Duodenal mucosa (tissue), 2 donors: ENCODE data around the gene RSPRY1.

Source experiments
- H3K27ac ChIP-seq: one replicate; pipeline ENCODE4 v1.7.0; 2013; ENCODE audit warnings: low read depth, low read length
- H3K27me3 ChIP-seq, 2 donors: one replicate each; pipeline ENCODE4 v1.7.0; 2013; ENCODE audit warnings: low read length in 2 of 2, control low read depth in 1 of 2; ENCODE audit not compliant: insufficient read depth in 2 of 2, control insufficient read depth in 1 of 2
- H3K36me3 ChIP-seq, 2 donors: one replicate each; pipeline ENCODE4 v1.7.0; 2013; ENCODE audit warnings: low read length in 2 of 2, control low read depth in 1 of 2; ENCODE audit not compliant: insufficient read depth in 2 of 2, control insufficient read depth in 1 of 2
- H3K4me1 ChIP-seq, 2 donors: one replicate each; pipeline ENCODE4 v1.7.0; 2013; ENCODE audit warnings: low read length in 2 of 2, control low read depth in 1 of 2; ENCODE audit not compliant: insufficient read depth in 2 of 2, control insufficient read depth in 1 of 2
- H3K4me3 ChIP-seq, 2 donors: one replicate each; pipeline ENCODE4 v1.7.0; 2013; ENCODE audit warnings: low read length in 2 of 2, low read depth in 1 of 2
- H3K9ac ChIP-seq, 2 donors: one replicate each; pipeline ENCODE4 v1.7.0; 2013; ENCODE audit warnings: low read length in 2 of 2, low read depth in 1 of 2
- H3K9me3 ChIP-seq, 2 donors: one replicate each; pipeline ENCODE4 v1.7.0; 2013; ENCODE audit warnings: low read length in 2 of 2, control low read depth in 1 of 2; ENCODE audit not compliant: control insufficient read depth in 1 of 2

RSPRY1 gene

GRCh38 chr16:57145046-57146021 lies 40.8 kb upstream of the RSPRY1 start:
- H3K27ac ChIP-seq, result no peak overlapping the region

GRCh38 chr16:57146040-57146647 lies 40.0 kb upstream of the RSPRY1 start:
- Histone ChIP-seq H3K9ac (no peak overlapping the region), H3K9me3 (no peaks in the 10 kb centered on the region), H3K27ac (no peak overlapping the region), H3K4me1 (peaks cover 29 to 31% of the 10 kb centered on the region in 2 donors), H3K36me3 (peaks cover 0 to 6% of the 10 kb centered on the region in 2 donors), H3K4me3 (no peak overlapping the region), H3K27me3 (no peaks in the 10 kb centered on the region)

More at GRCh38 chr16:57145046-57146021, 40.8 kb upstream of the RSPRY1 start:
- peaks cover 31 to 35% of the 10 kb centered on the region in 2 donors for H3K4me1 ChIP-seq
- H3K4me3 ChIP-seq, result no peak overlapping the region
- no peaks in the 10 kb centered on the region for H3K9me3 ChIP-seq
- H3K36me3 ChIP-seq, result no peaks in the 10 kb centered on the region
- no peaks in the 10 kb centered on the region for H3K27me3 ChIP-seq
- H3K9ac ChIP-seq, result no peak overlapping the region

GRCh38 chr16:57146735-57147134 lies 39.4 kb upstream of the RSPRY1 start:
- Histone ChIP-seq H3K36me3 (peaks cover 0 to 9% of the 10 kb centered on the region in 2 donors), H3K9ac (no peak overlapping the region), H3K9me3 (no peaks in the 10 kb centered on the region), H3K27ac (no peak overlapping the region), H3K27me3 (no peaks in the 10 kb centered on the region), H3K4me3 (no peak overlapping the region), H3K4me1 (peaks cover 26 to 28% of the 10 kb centered on the region in 2 donors)

GRCh38 chr16:57147381-57148221 lies 38.5 kb upstream of the RSPRY1 start:
- no peaks in the 10 kb centered on the region for H3K9me3 ChIP-seq
- H3K9ac ChIP-seq, result no peak overlapping the region
- peaks cover 1 to 16% of the 10 kb centered on the region in 2 donors for H3K36me3 ChIP-seq
- H3K4me1 ChIP-seq, result peaks cover 20 to 26% of the 10 kb centered on the region in 2 donors
- H3K4me3 ChIP-seq, result no peak overlapping the region
- no peaks in the 10 kb centered on the region for H3K27me3 ChIP-seq
- H3K27ac ChIP-seq, result no peak overlapping the region

- Histone ChIP-seq H3K9me3 (no peaks in the 10 kb centered on the region), H3K4me1 (peaks cover 11 to 18% of the 10 kb centered on the region in 2 donors), H3K9ac (no peak overlapping the region), H3K36me3 (peaks cover 4 to 25% of the 10 kb centered on the region in 2 donors), H3K27me3 (no peaks in the 10 kb centered on the region), H3K4me3 (no peak overlapping the region), H3K27ac (no peak overlapping the region)
These were observed 37.6 kb upstream of the RSPRY1 start for GRCh38 chr16:57148481-57148880.

GRCh38 chr16:57149391-57149790 lies 36.7 kb upstream of the RSPRY1 start:
- Histone ChIP-seq H3K27me3 (no peaks in the 10 kb centered on the region), H3K9ac (no peak overlapping the region), H3K4me3 (no peak overlapping the region), H3K4me1 (peaks cover 5 to 11% of the 10 kb centered on the region in 2 donors), H3K9me3 (no peaks in the 10 kb centered on the region), H3K36me3 (peaks cover 9 to 34% of the 10 kb centered on the region in 2 donors), H3K27ac (no peak overlapping the region)

- H3K9ac ChIP-seq, result no peak overlapping the region
- no peak overlapping the region for H3K4me3 ChIP-seq
- peaks cover 4 to 5% of the 10 kb centered on the region in 2 donors for H3K4me1 ChIP-seq
- H3K9me3 ChIP-seq, result no peaks in the 10 kb centered on the region
- H3K27ac ChIP-seq, result no peak overlapping the region
- H3K27me3 ChIP-seq, result no peaks in the 10 kb centered on the region
- peaks cover 10 to 45% of the 10 kb centered on the region in 2 donors for H3K36me3 ChIP-seq
These were observed 35.3 kb upstream of the RSPRY1 start for GRCh38 chr16:57150682-57151330.

- H3K27ac ChIP-seq, result no peak overlapping the region
These were observed 34.8 kb upstream of the RSPRY1 start for GRCh38 chr16:57151369-57151768.

More at GRCh38 chr16:57151369-57151768, 34.8 kb upstream of the RSPRY1 start:
- Histone ChIP-seq H3K36me3 (peaks cover 10 to 49% of the 10 kb centered on the region in 2 donors), H3K9ac (no peak overlapping the region), H3K4me1 (peaks cover 4 to 9% of the 10 kb centered on the region in 2 donors), H3K4me3 (no peak overlapping the region), H3K27me3 (no peaks in the 10 kb centered on the region), H3K9me3 (no peaks in the 10 kb centered on the region)
